Spinal cord (tissue), 10 donors: ENCODE results near the gene PDCD1LG2. TPM values are rescaled to one million over a fixed set of nuclear protein-coding genes. Genes with fewer than 3 reads are reported as not detected.
"Not testable (repeated sequence)": the region's sequence is repeated elsewhere in the genome, so short reads cannot be mapped to it uniquely, and the experiment has no call there.

Source experiments
- DNase-seq, 6 donors: peaks; one replicate each; pipeline versions ENCODE4 v3.0.0 to v3.0.0-alpha.2; 2013 to 2015; ENCODE audit warnings: low spot score in 6 of 6, low read depth in 4 of 6
- H3K27ac ChIP-seq: one replicate; pipeline ENCODE4 v1.5.1; 2013; ENCODE audit warnings: low read depth, low read length, control low read depth
- H3K27me3 ChIP-seq: one replicate; pipeline ENCODE4 v1.6.1; 2013; ENCODE audit warnings: low read length; ENCODE audit not compliant: control insufficient read depth, insufficient read depth
- H3K36me3 ChIP-seq: one replicate; pipeline ENCODE4 v1.6.1; 2013; ENCODE audit warnings: low read length; ENCODE audit not compliant: control insufficient read depth, insufficient read depth
- H3K4me1 ChIP-seq: one replicate; pipeline ENCODE4 v1.6.1; 2013; ENCODE audit warnings: low read length; ENCODE audit not compliant: control insufficient read depth, insufficient read depth
- H3K4me3 ChIP-seq: one replicate; pipeline ENCODE4 v1.5.1; 2013; ENCODE audit warnings: low read depth, low read length, control low read depth
- H3K9me3 ChIP-seq: one replicate; pipeline ENCODE4 v1.6.1; 2013; ENCODE audit warnings: low read length; ENCODE audit not compliant: control insufficient read depth, insufficient read depth
- WGBS: methylation state at CpG from one replicate; pipeline ENCODE4 v1.1.5; 2013; ENCODE audit warnings: missing lambda C conversion rate; ENCODE audit not compliant: insufficient coverage; 5-methylcytosine and 5-hydroxymethylcytosine counted together
- polyA plus RNA-seq, 2 donors: library from polyadenylated mRNA; unstranded; fragments of 120-200 nt; gene quantifications; one replicate each; pipeline ENCODE4 v1.2.1, GENCODE V29; 2013; ENCODE audit not compliant: insufficient read length in 2 of 2
- total RNA-seq, 2 donors: library from RNA; depleted of rRNA in 1 of 2; stranded (reverse); fragments of 120-200 nt in 1 of 2; fragments of >200 nt in 1 of 2; gene quantifications; one replicate each; pipeline versions ENCODE4 v1.2.3 to v1.2.4, GENCODE V29; 2013 to 2014
- donor health status: healthy.

Gene PDCD1LG2
- total and polyA plus RNA-seq, 4 donors, result 0.18 to 0.50 (median 0.27) TPM

- WGBS, result 80% methylated on average over 1 of the region's 1 CpG
- no peaks in the 10 kb centered on the region for H3K4me1 ChIP-seq
- no peaks in the 10 kb centered on the region for H3K36me3 ChIP-seq
- no peaks in the 10 kb centered on the region for H3K9me3 ChIP-seq
- no peak for DNase-seq
- no peaks in the 10 kb centered on the region for H3K27me3 ChIP-seq
- no peak overlapping the region for H3K4me3 ChIP-seq
- no peak overlapping the region for H3K27ac ChIP-seq
Observed at GRCh38 chr9:5492965-5493678, 17.2 kb upstream of the PDCD1LG2 start.

- 81% methylated on average over 6 of the region's 8 CpGs for WGBS
- no peak overlapping the region for H3K27ac ChIP-seq
- no peak for DNase-seq
Observed at GRCh38 chr9:5493679-5494511, 16.4 kb upstream of the PDCD1LG2 start.

GRCh38 chr9:5494765-5495164, 15.6 kb upstream of the PDCD1LG2 start:
- H3K27me3 ChIP-seq, H3K4me3 ChIP-seq, H3K36me3 ChIP-seq, H3K9me3 ChIP-seq, H3K4me1 ChIP-seq, H3K27ac ChIP-seq, DNase-seq: not testable (repeated sequence)
- no CpG with 5 or more reads among the region's 3 CpGs for WGBS

More at GRCh38 chr9:5493679-5494511, 16.4 kb upstream of the PDCD1LG2 start:
- no peaks in the 10 kb centered on the region for H3K27me3 ChIP-seq
- no peaks in the 10 kb centered on the region for H3K4me1 ChIP-seq
- no peaks in the 10 kb centered on the region for H3K9me3 ChIP-seq
- no peak overlapping the region for H3K4me3 ChIP-seq
- H3K36me3 ChIP-seq, result no peaks in the 10 kb centered on the region

GRCh38 chr9:5499157-5499556, 11.2 kb upstream of the PDCD1LG2 start:
- no peak for DNase-seq
- no peaks in the 10 kb centered on the region for H3K9me3 ChIP-seq
- peaks cover 4% of the 10 kb centered on the region for H3K4me1 ChIP-seq
- H3K4me3 ChIP-seq, result no peak overlapping the region
- no peak overlapping the region for H3K27ac ChIP-seq
- no peaks in the 10 kb centered on the region for H3K27me3 ChIP-seq
- H3K36me3 ChIP-seq, result no peaks in the 10 kb centered on the region
- WGBS, result no CpG with 5 or more reads among the region's 1 CpG

GRCh38 chr9:5499889-5500398, 10.4 kb upstream of the PDCD1LG2 start:
- H3K36me3 ChIP-seq, result no peaks in the 10 kb centered on the region
- no peak overlapping the region for H3K4me3 ChIP-seq
- H3K9me3 ChIP-seq, result no peaks in the 10 kb centered on the region
- H3K4me1 ChIP-seq, result peaks cover 4% of the 10 kb centered on the region
- H3K27ac ChIP-seq, result no peak overlapping the region
- WGBS, result 67% methylated on average over 4 of the region's 4 CpGs
- DNase-seq, result peak in 2 of 6 donors; percentile 17 to 56
- no peaks in the 10 kb centered on the region for H3K27me3 ChIP-seq

- Histone ChIP-seq H3K27me3 (no peaks in the 10 kb centered on the region), H3K4me3 (no peak overlapping the region), H3K36me3 (no peaks in the 10 kb centered on the region), H3K4me1 (peaks cover 4% of the 10 kb centered on the region), H3K9me3 (no peaks in the 10 kb centered on the region), H3K27ac (no peak overlapping the region)
- peak in 1 of 6 donors; percentile 38 for DNase-seq
- WGBS, result 58% methylated on average over 12 of the region's 18 CpGs
Observed at GRCh38 chr9:5500441-5501235, 9.7 kb upstream of the PDCD1LG2 start.

GRCh38 chr9:5502553-5502952, 7.8 kb upstream of the PDCD1LG2 start:
- H3K9me3 ChIP-seq, result no peaks in the 10 kb centered on the region
- H3K36me3 ChIP-seq, result no peaks in the 10 kb centered on the region
- no peak overlapping the region for H3K27ac ChIP-seq
- no peaks in the 10 kb centered on the region for H3K27me3 ChIP-seq
- DNase-seq, result no peak
- WGBS, result 91% methylated on average over 5 of the region's 6 CpGs
- H3K4me3 ChIP-seq, result no peak overlapping the region
- H3K4me1 ChIP-seq, result peaks cover 4% of the 10 kb centered on the region

GRCh38 chr9:5509573-5509972, 758 bp upstream of the PDCD1LG2 start:
- DNase-seq, result no peak
- Histone ChIP-seq H3K9me3 (no peaks in the 10 kb centered on the region), H3K4me1 (no peaks in the 10 kb centered on the region), H3K4me3 (no peak overlapping the region), H3K36me3 (no peaks in the 10 kb centered on the region), H3K27me3 (no peaks in the 10 kb centered on the region), H3K27ac (no peak overlapping the region)
- WGBS, result 94% methylated on average over 2 of the region's 2 CpGs

GRCh38 chr9:5510989-5511388, 658 bp downstream of the PDCD1LG2 start:
- Histone ChIP-seq H3K27me3 (no peaks in the 10 kb centered on the region), H3K4me3 (no peak overlapping the region)
- WGBS, result no CpG with 5 or more reads among the region's 3 CpGs

More at GRCh38 chr9:5510989-5511388, 658 bp downstream of the PDCD1LG2 start:
- Histone ChIP-seq H3K27ac (no peak overlapping the region), H3K36me3 (no peaks in the 10 kb centered on the region), H3K4me1 (no peaks in the 10 kb centered on the region), H3K9me3 (no peaks in the 10 kb centered on the region)
- no peak for DNase-seq
